Lower leg skin (tissue), 4 donors: ENCODE results near the gene HGFAC. TPM values are rescaled to one million over a fixed set of nuclear protein-coding genes. Genes with fewer than 3 reads are reported as not detected.

Experiments
- DNase-seq, 2 donors: peaks; one replicate each; pipeline ENCODE4 v3.0.0-alpha.2; 2019; ENCODE audit warnings: low spot score in 2 of 2
- H3K4me3 ChIP-seq: fragments of 200-600 bp; sonication (generic); 2 replicates; pipeline ENCODE4 v1.5.1; 2017; ENCODE audit warnings: mild to moderate bottlenecking, low read depth; ENCODE audit not compliant: poor library complexity, severe bottlenecking
- CTCF ChIP-seq, 3 donors: fragments of 450-650 bp; IDR thresholded peaks; one replicate each; pipeline ENCODE4 v1.5.1; 2016; ENCODE audit warnings: antibody characterized with exemption in 3 of 3, mild to moderate bottlenecking in 3 of 3, moderate library complexity in 2 of 3
- POLR2A ChIP-seq, 2 donors: fragments of 450-650 bp; IDR thresholded peaks; one replicate each; pipeline ENCODE4 v1.6.1; 2016 to 2017; ENCODE audit warnings: antibody characterized with exemption in 2 of 2, mild to moderate bottlenecking in 1 of 2, moderate library complexity in 1 of 2
- WGBS, 2 donors: methylation state at CpG; one replicate each; pipeline ENCODE4 v1.1.5; 2018; 5-methylcytosine and 5-hydroxymethylcytosine counted together
- intact Hi-C: fragments of 100-400 bp; cut with DNase I; formaldehyde crosslinking; loops from one replicate; pipeline ENCODE4 v1.15.0; 2023; ENCODE audit warnings: low total_unique reads
- total RNA-seq, 4 donors: library from RNA; depleted of rRNA; stranded (reverse); fragments of >200 nt; gene quantifications; one replicate each; pipeline ENCODE4 v1.1.0, GENCODE V29; 2016

HGFAC gene
- total RNA-seq, 4 donors from 2014 or later = 0.38 TPM; not detected in 3

GRCh38 chr4:3485011-3485791 is 43.4 kb downstream of the HGFAC start:
- WGBS, 2 donors = 27 to 28% methylated on average over 20 to 25 of the region's 36 CpGs
- no peak overlapping the region for H3K4me3 ChIP-seq
- no peak for TF ChIP-seq CTCF (IDR thresholded peaks at IDR 0.05)
- TF ChIP-seq POLR2A (IDR thresholded peaks at IDR 0.05) = no peak
- intact Hi-C loops = no loop called here
- DNase-seq = no peak

GRCh38 chr4:3485886-3486540 is 44.2 kb downstream of the HGFAC start:
- no peak for DNase-seq
- no peak overlapping the region for H3K4me3 ChIP-seq
- TF ChIP-seq CTCF (IDR thresholded peaks at IDR 0.05) (no peak), POLR2A (IDR thresholded peaks at IDR 0.05) (no peak)
- intact Hi-C loops = no loop called here
- WGBS, 2 donors = 72 to 83% methylated on average over 13 to 24 of the region's 25 CpGs

GRCh38 chr4:3486541-3487540 is 45.1 kb downstream of the HGFAC start:
- no peak overlapping the region for H3K4me3 ChIP-seq
- intact Hi-C loops = no loop called here
- 59 to 78% methylated on average over 21 to 22 of the region's 25 CpGs for WGBS, 2 donors
- no peak for DNase-seq
- TF ChIP-seq POLR2A (IDR thresholded peaks at IDR 0.05) (no peak), CTCF (IDR thresholded peaks at IDR 0.05) (no peak)

GRCh38 chr4:3487861-3488260 is 46.1 kb downstream of the HGFAC start:
- H3K4me3 ChIP-seq = no peak overlapping the region
- intact Hi-C loops = no loop called here
- no peak for DNase-seq
- TF ChIP-seq CTCF (IDR thresholded peaks at IDR 0.05) (no peak), POLR2A (IDR thresholded peaks at IDR 0.05) (no peak)
- 56 to 77% methylated on average over 5 of the region's 7 CpGs for WGBS, 2 donors

GRCh38 chr4:3488820-3489219 is 47.1 kb downstream of the HGFAC start:
- no peak for DNase-seq
- intact Hi-C loops = no loop called here
- TF ChIP-seq CTCF (IDR thresholded peaks at IDR 0.05) (no peak), POLR2A (IDR thresholded peaks at IDR 0.05) (no peak)
- WGBS, 2 donors = 64 to 66% methylated on average over 11 of the region's 11 CpGs
- no peak overlapping the region for H3K4me3 ChIP-seq
